HCT116 (cell line): ENCODE data around the gene FUT9. TPM values are rescaled to one million over a fixed set of nuclear protein-coding genes. Genes with fewer than 3 reads are reported as not detected.

Source experiments
- ATAC-seq: fragments of 200-7000 bp; cut with Tn5 transposase; 2 replicates; pipeline ENCODE4 v1.9.1; 2020; ENCODE audit warnings: mild to moderate bottlenecking, moderate library complexity
- BruUV-seq: library from RNA; stranded (reverse); fragments of 400-500 nt; replicated peaks from 2 replicates; lab custom pipeline; 2021; lab: Mats Ljungman, UMichigan
- CTCF ChIA-PET: fragments of 300-600 bp; sonication (Branson Sonifier 250); formaldehyde crosslinking; loops from one replicate; lab custom pipeline; 2021; ENCODE audit warnings: antibody characterized with exemption; lab: Charles Lee
- POLR2A ChIA-PET: fragments of 300-600, 350-600 bp; sonication (Branson Sonifier 250); formaldehyde crosslinking; loops from one replicate; lab custom pipeline; 2021; ENCODE audit warnings: antibody characterized with exemption; lab: Charles Lee
- RAD21 ChIA-PET, 2 experiments: fragments of 300-600 bp; sonication (Branson Sonifier 250); formaldehyde crosslinking; loops; one replicate each; lab custom pipeline; 2023; ENCODE audit warnings: low total read pairs in 2 of 2; ENCODE audit not compliant: uncharacterized antibody in 2 of 2, unreplicated experiment in 2 of 2, low non-redundant PET in 1 of 2; lab: Charles Lee
- DNase-seq: peaks from one replicate; pipeline ENCODE4 v3.0.0-alpha.2; 2010; ENCODE audit warnings: low read depth, low spot score
- H2AFZ ChIP-seq: fragments of 200-600 bp; shearing (Covaris generic), sonication (generic); 2 replicates; pipeline ENCODE4 v1.6.1; 2017; ENCODE audit warnings: low read depth, mixed run types, mixed read lengths, antibody characterized with exemption, low read length; ENCODE audit not compliant: poor library complexity, severe bottlenecking
- H3K27ac ChIP-seq: 2 replicates; pipeline ENCODE4 v1.5.1; 2012; ENCODE audit warnings: low read depth, low read length
- H3K27me3 ChIP-seq: fragments of 200-600 bp; sonication (generic); 2 replicates; pipeline ENCODE4 v1.6.1; 2016; ENCODE audit warnings: mixed run types, low read length, mixed read lengths; ENCODE audit not compliant: insufficient read depth
- H3K36me3 ChIP-seq, 2 experiments: fragments of 200-500 bp in 1 of 2; fragments of 200-600 bp in 1 of 2; sonication (Bioruptor generic) in 1 of 2; sonication (generic) in 1 of 2; 2 replicates each; pipeline versions ENCODE4 v1.5.1 to v1.6.1; 2014 to 2016; ENCODE audit warnings: low read length in 2 of 2, inconsistent platforms in 1 of 2, mixed read lengths in 1 of 2, mixed run types in 1 of 2; ENCODE audit not compliant: insufficient read depth in 2 of 2, control insufficient read depth in 1 of 2
- H3K4me1 ChIP-seq, 2 experiments: fragments of 200-600 bp in 1 of 2; sonication (generic) in 1 of 2; 2 replicates each; pipeline versions ENCODE4 v1.5.1 to v1.6.1; 2012 to 2017; ENCODE audit warnings: low read length in 2 of 2, inconsistent platforms in 1 of 2, mild to moderate bottlenecking in 1 of 2, mixed read lengths in 1 of 2, mixed run types in 1 of 2, moderate library complexity in 1 of 2; ENCODE audit not compliant: insufficient read depth in 2 of 2, control insufficient read depth in 1 of 2
- H3K4me2 ChIP-seq: fragments of 200-600 bp; sonication (generic); 2 replicates; pipeline ENCODE4 v1.6.1; 2017; ENCODE audit warnings: mixed run types, low read length, mixed read lengths
- H3K4me3 ChIP-seq, 2 experiments: fragments of 200-600 bp in 1 of 2; sonication (generic) in 1 of 2; replicated peaks in 1 of 2; 2 replicates each; pipeline ENCODE4 v1.5.1; 2011 to 2016; ENCODE audit warnings: low read length in 2 of 2, control low read depth in 1 of 2, low read depth in 1 of 2, mild to moderate bottlenecking in 1 of 2, mixed read lengths in 1 of 2, mixed run types in 1 of 2
- H3K79me2 ChIP-seq: fragments of 200-600 bp; sonication (generic); 2 replicates; pipeline ENCODE4 v1.6.1; 2017; ENCODE audit warnings: mild to moderate bottlenecking, mixed run types, low read length, moderate library complexity, mixed read lengths; ENCODE audit not compliant: insufficient read depth
- H3K9ac ChIP-seq: fragments of 200-600 bp; sonication (generic); 2 replicates; pipeline ENCODE4 v1.6.1; 2016; ENCODE audit warnings: low read length, mixed read lengths
- H3K9me2 ChIP-seq: fragments of 200-600 bp; sonication (generic), shearing (Covaris generic); 2 replicates; pipeline ENCODE4 v1.6.1; 2017; ENCODE audit warnings: mixed run types, mild to moderate bottlenecking, moderate library complexity; ENCODE audit not compliant: insufficient read depth
- H3K9me3 ChIP-seq, 2 experiments: fragments of 200-500 bp in 1 of 2; fragments of 200-600 bp in 1 of 2; sonication (Bioruptor generic) in 1 of 2; sonication (generic) in 1 of 2; 2 replicates each; pipeline ENCODE4 v1.6.1; 2014 to 2017; ENCODE audit warnings: low read length in 2 of 2, mixed read lengths in 2 of 2, inconsistent platforms in 1 of 2, low read depth in 1 of 2, mild to moderate bottlenecking in 1 of 2, mixed run types in 1 of 2, moderate library complexity in 1 of 2; ENCODE audit not compliant: control insufficient read depth in 1 of 2, insufficient read depth in 1 of 2
- H4K20me1 ChIP-seq: fragments of 200-600 bp; sonication (generic), shearing (Covaris generic); 2 replicates; pipeline ENCODE4 v1.6.1; 2017; ENCODE audit warnings: mixed run types, mild to moderate bottlenecking, moderate library complexity; ENCODE audit not compliant: insufficient read depth
- CBX3 ChIP-seq: IDR thresholded peaks from 2 replicates; pipeline ENCODE4 v1.6.1; 2012; ENCODE audit warnings: low read depth
- EGR1 ChIP-seq: IDR thresholded peaks from 2 replicates; pipeline ENCODE4 v1.6.1; 2012; ENCODE audit warnings: low read depth
- ELF1 ChIP-seq: IDR thresholded peaks from 2 replicates; pipeline ENCODE4 v1.6.1; 2012; ENCODE audit warnings: low read depth, borderline replicate concordance
- EZH2 ChIP-seq: fragments of 200-600 bp; sonication (generic); IDR thresholded peaks from 2 replicates; pipeline ENCODE4 v1.6.1; 2017; ENCODE audit warnings: antibody characterized with exemption, mixed run types
- EZH2phosphoT487 ChIP-seq: fragments of 200-600 bp; IDR thresholded peaks from 2 replicates; pipeline ENCODE4 v1.6.1; 2018; ENCODE audit warnings: antibody characterized with exemption, borderline replicate concordance
- FOSL1 ChIP-seq: IDR thresholded peaks from 2 replicates; pipeline ENCODE4 v1.6.1; 2012; ENCODE audit warnings: low read depth
- JUND ChIP-seq: IDR thresholded peaks from 2 replicates; pipeline ENCODE4 v1.6.1; 2012
- POLR2A ChIP-seq: IDR thresholded peaks from 2 replicates; pipeline ENCODE4 v1.7.0; 2011; ENCODE audit warnings: borderline replicate concordance; ENCODE audit not compliant: insufficient read depth, insufficient read length; ENCODE audit errors: extremely low read depth
- RAD21 ChIP-seq: IDR thresholded peaks from 2 replicates; pipeline ENCODE4 v1.6.1; 2012; ENCODE audit warnings: low read depth, mild to moderate bottlenecking
- SRF ChIP-seq: IDR thresholded peaks from 2 replicates; pipeline ENCODE4 v1.6.1; 2012; ENCODE audit warnings: low read depth
- TCF7L2 ChIP-seq: IDR thresholded peaks from 2 replicates; pipeline ENCODE4 v1.7.0; 2011; ENCODE audit warnings: borderline replicate concordance, inconsistent platforms; ENCODE audit not compliant: insufficient read depth, insufficient read length; ENCODE audit errors: extremely low read depth
- YY1 ChIP-seq: IDR thresholded peaks from 2 replicates; pipeline ENCODE4 v1.6.1; 2011; ENCODE audit warnings: low read length, low read depth, moderate library complexity, mild to moderate bottlenecking; ENCODE audit not compliant: insufficient replicate concordance; ENCODE audit errors: extremely low read depth
- ZFX ChIP-seq: fragments of 450-650 bp; IDR thresholded peaks from 2 replicates; pipeline ENCODE4 v1.6.1; 2017
- ZNF274 ChIP-seq: fragments of 200-500 bp; sonication (Bioruptor generic); IDR thresholded peaks from 2 replicates; pipeline ENCODE4 v1.6.1; 2014; ENCODE audit warnings: mild to moderate bottlenecking, low read depth, low read length, inconsistent platforms
- intact Hi-C: fragments of 100-400 bp; cut with micrococcal nuclease; formaldehyde crosslinking; loops from 2 replicates; pipeline ENCODE4 v1.10.0; 2022
- total RNA-seq: library from RNA; stranded (reverse); gene quantifications from one replicate; pipeline ENCODE4 v1.2.1, GENCODE V29; 2021; ENCODE audit not compliant: unreplicated experiment
- TF ChIP-seq, protein P1 (sequence below): IDR thresholded peaks from 2 replicates; pipeline ENCODE4 v1.6.1; 2012; ENCODE audit warnings: low read depth
- TF ChIP-seq, protein P2 (sequence below): IDR thresholded peaks from 2 replicates; pipeline ENCODE4 v1.6.1; 2012
- TF ChIP-seq, protein P3 (sequence below): IDR thresholded peaks from 2 replicates; pipeline ENCODE4 v1.6.1; 2011; ENCODE audit warnings: mild to moderate bottlenecking, low read length, moderate library complexity; ENCODE audit not compliant: insufficient replicate concordance; ENCODE audit errors: extremely low read depth

FUT9 gene
- total RNA-seq, 1 experiment from 2014 or later = not detected

DNA sequence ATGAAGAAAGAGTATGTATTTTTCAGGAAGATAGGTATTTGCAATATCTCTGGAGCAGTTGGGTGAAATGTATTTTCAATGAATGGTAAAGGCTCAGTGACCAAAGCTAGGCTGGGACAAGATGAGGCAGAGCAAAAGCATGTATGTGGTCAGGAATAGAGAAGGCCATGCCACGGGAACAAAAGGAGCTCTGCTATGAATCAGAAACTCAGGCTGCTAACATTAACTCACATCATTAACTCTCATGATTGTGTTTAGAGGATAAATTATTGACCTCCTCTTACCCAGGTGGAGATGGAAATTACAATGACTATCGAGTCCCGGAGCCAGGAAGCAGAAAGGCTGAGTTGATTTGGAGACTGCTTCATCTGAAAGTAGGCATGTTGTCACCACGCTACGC, 220.2 kb downstream of the FUT9 start:
- RAD21 ChIA-PET = no interaction called here
- no peak overlapping the region for H3K9ac ChIP-seq
- no peaks in the 10 kb centered on the region for H3K9me3 ChIP-seq
- TF ChIP-seq, protein P1, sequence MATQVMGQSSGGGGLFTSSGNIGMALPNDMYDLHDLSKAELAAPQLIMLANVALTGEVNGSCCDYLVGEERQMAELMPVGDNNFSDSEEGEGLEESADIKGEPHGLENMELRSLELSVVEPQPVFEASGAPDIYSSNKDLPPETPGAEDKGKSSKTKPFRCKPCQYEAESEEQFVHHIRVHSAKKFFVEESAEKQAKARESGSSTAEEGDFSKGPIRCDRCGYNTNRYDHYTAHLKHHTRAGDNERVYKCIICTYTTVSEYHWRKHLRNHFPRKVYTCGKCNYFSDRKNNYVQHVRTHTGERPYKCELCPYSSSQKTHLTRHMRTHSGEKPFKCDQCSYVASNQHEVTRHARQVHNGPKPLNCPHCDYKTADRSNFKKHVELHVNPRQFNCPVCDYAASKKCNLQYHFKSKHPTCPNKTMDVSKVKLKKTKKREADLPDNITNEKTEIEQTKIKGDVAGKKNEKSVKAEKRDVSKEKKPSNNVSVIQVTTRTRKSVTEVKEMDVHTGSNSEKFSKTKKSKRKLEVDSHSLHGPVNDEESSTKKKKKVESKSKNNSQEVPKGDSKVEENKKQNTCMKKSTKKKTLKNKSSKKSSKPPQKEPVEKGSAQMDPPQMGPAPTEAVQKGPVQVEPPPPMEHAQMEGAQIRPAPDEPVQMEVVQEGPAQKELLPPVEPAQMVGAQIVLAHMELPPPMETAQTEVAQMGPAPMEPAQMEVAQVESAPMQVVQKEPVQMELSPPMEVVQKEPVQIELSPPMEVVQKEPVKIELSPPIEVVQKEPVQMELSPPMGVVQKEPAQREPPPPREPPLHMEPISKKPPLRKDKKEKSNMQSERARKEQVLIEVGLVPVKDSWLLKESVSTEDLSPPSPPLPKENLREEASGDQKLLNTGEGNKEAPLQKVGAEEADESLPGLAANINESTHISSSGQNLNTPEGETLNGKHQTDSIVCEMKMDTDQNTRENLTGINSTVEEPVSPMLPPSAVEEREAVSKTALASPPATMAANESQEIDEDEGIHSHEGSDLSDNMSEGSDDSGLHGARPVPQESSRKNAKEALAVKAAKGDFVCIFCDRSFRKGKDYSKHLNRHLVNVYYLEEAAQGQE = no peak
- TF ChIP-seq FOSL1 (no peak), YY1 (no peak), RAD21 (no peak), EGR1 (no peak), CBX3 (no peak), SRF (no peak), EZH2phosphoT487 (no peak), EZH2 (no peak), JUND (no peak), TCF7L2 (no peak), ZFX (no peak), ZNF274 (no peak), POLR2A (no peak), ELF1 (no peak)
- TF ChIP-seq, protein P2, sequence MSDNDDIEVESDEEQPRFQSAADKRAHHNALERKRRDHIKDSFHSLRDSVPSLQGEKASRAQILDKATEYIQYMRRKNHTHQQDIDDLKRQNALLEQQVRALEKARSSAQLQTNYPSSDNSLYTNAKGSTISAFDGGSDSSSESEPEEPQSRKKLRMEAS = no peak
- TF ChIP-seq, protein P3, sequence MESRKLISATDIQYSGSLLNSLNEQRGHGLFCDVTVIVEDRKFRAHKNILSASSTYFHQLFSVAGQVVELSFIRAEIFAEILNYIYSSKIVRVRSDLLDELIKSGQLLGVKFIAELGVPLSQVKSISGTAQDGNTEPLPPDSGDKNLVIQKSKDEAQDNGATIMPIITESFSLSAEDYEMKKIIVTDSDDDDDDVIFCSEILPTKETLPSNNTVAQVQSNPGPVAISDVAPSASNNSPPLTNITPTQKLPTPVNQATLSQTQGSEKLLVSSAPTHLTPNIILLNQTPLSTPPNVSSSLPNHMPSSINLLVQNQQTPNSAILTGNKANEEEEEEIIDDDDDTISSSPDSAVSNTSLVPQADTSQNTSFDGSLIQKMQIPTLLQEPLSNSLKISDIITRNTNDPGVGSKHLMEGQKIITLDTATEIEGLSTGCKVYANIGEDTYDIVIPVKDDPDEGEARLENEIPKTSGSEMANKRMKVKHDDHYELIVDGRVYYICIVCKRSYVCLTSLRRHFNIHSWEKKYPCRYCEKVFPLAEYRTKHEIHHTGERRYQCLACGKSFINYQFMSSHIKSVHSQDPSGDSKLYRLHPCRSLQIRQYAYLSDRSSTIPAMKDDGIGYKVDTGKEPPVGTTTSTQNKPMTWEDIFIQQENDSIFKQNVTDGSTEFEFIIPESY = no peak
- intact Hi-C loops = no loop called here
- no peak overlapping the region for H3K27ac ChIP-seq
- no peak overlapping the region for H3K4me2 ChIP-seq
- CTCF ChIA-PET = no interaction called here
- POLR2A ChIA-PET = no interaction called here
- H3K9me2 ChIP-seq = no peaks in the 10 kb centered on the region
- DNase-seq = no peak
- no peak overlapping the region for H3K4me3 ChIP-seq
- no peaks in the 10 kb centered on the region for H3K79me2 ChIP-seq
- no peaks in the 10 kb centered on the region for H3K4me1 ChIP-seq
- no peaks in the 10 kb centered on the region for H3K27me3 ChIP-seq
- no peak for ATAC-seq
- BruUV-seq = no TSS peak
- no peak overlapping the region for H2AFZ ChIP-seq
- H4K20me1 ChIP-seq = no peaks in the 10 kb centered on the region
- no peaks in the 10 kb centered on the region for H3K36me3 ChIP-seq
